ENCODE measurements around the gene NLRP12. TPM values are rescaled to one million over a fixed set of nuclear protein-coding genes. Genes with fewer than 3 reads are reported as not detected.
"Not testable (repeated sequence)": the region's sequence is repeated elsewhere in the genome, so short reads cannot be mapped to it uniquely, and the experiment has no call there.

The NLRP12 gene
- total RNA-seq, 4 donors from 2014 or later = 0.18 TPM; not detected in 3

DNA sequence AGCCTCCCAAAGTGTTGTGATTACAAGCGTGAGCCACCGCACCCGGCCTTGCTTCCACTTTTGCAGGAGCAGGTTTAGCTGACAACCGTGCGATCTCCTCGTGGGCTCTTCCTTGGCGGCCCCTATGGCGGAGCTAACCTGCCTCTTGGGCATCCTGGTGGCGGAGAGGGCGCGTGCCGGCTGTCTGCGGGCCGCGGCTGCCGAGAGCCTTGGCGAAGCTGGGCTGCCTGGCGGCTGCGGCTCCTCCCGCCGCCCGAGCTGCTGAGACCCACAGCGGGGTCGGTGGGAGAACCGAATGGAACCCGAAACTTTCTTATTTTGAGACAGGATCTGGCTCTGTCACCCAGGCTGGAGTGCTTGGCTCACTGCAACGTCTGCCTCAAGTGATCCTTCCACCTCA is 55.7 kb downstream of the NLRP12 start:
- DNase-seq (ENCODE audit: low spot score in 2 of 2) = no peak
- Histone ChIP-seq H3K4me1 (no peaks in the 10 kb centered on the region), H3K4me3 (no peak overlapping the region), H3K36me3 (no peaks in the 10 kb centered on the region), H3K27ac (no peak overlapping the region), H3K9me3 (no peaks in the 10 kb centered on the region), H3K27me3 (peaks cover 10% of the 10 kb centered on the region)
- TF ChIP-seq POLR2AphosphoS5 (IDR thresholded peaks at IDR 0.05) (no peak), POLR2A (IDR thresholded peaks at IDR 0.05) (no peak), EP300 (IDR thresholded peaks at IDR 0.05) (no peak)
- TF ChIP-seq, protein P1, sequence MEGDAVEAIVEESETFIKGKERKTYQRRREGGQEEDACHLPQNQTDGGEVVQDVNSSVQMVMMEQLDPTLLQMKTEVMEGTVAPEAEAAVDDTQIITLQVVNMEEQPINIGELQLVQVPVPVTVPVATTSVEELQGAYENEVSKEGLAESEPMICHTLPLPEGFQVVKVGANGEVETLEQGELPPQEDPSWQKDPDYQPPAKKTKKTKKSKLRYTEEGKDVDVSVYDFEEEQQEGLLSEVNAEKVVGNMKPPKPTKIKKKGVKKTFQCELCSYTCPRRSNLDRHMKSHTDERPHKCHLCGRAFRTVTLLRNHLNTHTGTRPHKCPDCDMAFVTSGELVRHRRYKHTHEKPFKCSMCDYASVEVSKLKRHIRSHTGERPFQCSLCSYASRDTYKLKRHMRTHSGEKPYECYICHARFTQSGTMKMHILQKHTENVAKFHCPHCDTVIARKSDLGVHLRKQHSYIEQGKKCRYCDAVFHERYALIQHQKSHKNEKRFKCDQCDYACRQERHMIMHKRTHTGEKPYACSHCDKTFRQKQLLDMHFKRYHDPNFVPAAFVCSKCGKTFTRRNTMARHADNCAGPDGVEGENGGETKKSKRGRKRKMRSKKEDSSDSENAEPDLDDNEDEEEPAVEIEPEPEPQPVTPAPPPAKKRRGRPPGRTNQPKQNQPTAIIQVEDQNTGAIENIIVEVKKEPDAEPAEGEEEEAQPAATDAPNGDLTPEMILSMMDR (IDR thresholded peaks at IDR 0.05) = no peak
- WGBS = 92% methylated on average over 16 of the region's 27 CpGs

DNA sequence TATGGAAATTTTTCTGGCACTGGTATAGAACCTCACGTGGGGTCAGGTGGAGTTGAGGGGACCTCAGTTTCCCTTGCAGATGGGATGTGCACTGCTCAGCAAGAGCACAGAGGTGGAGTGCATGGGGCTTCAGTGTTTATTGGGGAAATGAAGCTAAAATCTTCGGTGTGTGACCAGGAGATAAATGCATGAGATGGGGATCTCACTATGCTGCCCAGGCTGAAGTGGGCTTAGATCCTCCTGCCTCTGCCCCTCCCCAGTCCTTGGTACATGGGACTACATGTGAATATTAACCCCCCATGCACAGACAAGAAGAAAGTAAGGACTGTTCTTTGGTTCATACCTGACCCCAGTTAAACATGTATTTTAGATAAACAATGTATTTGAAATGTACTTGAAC is 65.1 kb downstream of the NLRP12 start:
- H3K36me3 ChIP-seq; H3K27me3 ChIP-seq; H3K9me3 ChIP-seq; H3K4me1 ChIP-seq; DNase-seq (ENCODE audit: low spot score in 2 of 2); H3K27ac ChIP-seq; H3K4me3 ChIP-seq: not testable (repeated sequence)
- WGBS = 85% methylated on average over 2 of the region's 2 CpGs

Other genes with a start within 250 kb of the NLRP12 start
- gene DPRX, start 192.3 kb downstream of the NLRP12 start, total RNA-seq = not detected
- gene MYADM, start 43.6 kb upstream of the NLRP12 start, total RNA-seq = 10 to 100 TPM; 27.5 to 72.4 (median 67.4) TPM
- not detected for gene PRKCG, start 57.9 kb upstream of the NLRP12 start, total RNA-seq
- gene CACNG7, start 85.0 kb upstream of the NLRP12 start, total RNA-seq = not detected
- under 1 TPM in 2 of 4 donors, not detected in 2; 0.08 to 0.25 TPM for gene CACNG8, start 138.6 kb upstream of the NLRP12 start, total RNA-seq
- gene CACNG6, start 167.3 kb upstream of the NLRP12 start, total RNA-seq = not detected
- not detected for gene VSTM1, start 239.6 kb upstream of the NLRP12 start, total RNA-seq